Measurements from ENCODE around the gene ERICH4. TPM values are rescaled to one million over a fixed set of nuclear protein-coding genes. Genes with fewer than 3 reads are reported as not detected.

The ERICH4 gene
- total RNA-seq, 1 donor from 2014 or later = not detected

GRCh38 chr19:41476583-41476982, 33.6 kb downstream of the ERICH4 start:
- H3K27me3 Mint-ChIP-seq (ENCODE audit: low read depth) = peaks cover 31% of the 10 kb centered on the region
- no peak for TF ChIP-seq CTCF (IDR thresholded peaks at IDR 0.05)
- H3K9me3 Mint-ChIP-seq (ENCODE audit: low read depth) = no peaks in the 10 kb centered on the region
- no peak overlapping the region for H3K27ac Mint-ChIP-seq (ENCODE audit: unreplicated experiment)
- H3K36me3 Mint-ChIP-seq (ENCODE audit: low read depth) = no peaks in the 10 kb centered on the region
- H3K4me1 Mint-ChIP-seq (ENCODE audit: low read depth) = no peaks in the 10 kb centered on the region
- H3K4me3 Mint-ChIP-seq (ENCODE audit: unreplicated experiment) = no peak overlapping the region
- DNase-seq (ENCODE audit: low spot score) = no peak

DNA sequence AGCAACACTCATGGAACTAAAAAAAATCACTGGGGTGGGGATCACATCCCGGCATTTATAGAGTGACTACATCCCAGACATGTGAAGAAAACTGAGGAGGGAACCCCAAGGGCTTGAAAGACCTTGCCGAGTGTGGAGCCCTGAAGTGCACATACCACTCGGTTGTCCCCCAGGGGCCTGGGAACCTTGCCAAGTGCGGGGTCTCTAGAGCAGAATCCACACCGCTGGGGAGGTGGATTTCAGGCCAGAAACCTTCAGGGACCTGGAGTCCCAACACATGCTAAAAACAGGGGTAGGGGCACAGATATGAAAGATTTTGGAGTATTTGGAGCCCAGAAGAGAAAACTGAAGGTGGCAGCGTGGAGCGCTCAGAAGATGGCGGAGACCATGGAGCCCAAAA, 35.2 kb downstream of the ERICH4 start:
- no peak for DNase-seq (ENCODE audit: low spot score)
- no peaks in the 10 kb centered on the region for H3K9me3 Mint-ChIP-seq (ENCODE audit: low read depth)
- no peaks in the 10 kb centered on the region for H3K36me3 Mint-ChIP-seq (ENCODE audit: low read depth)
- H3K27me3 Mint-ChIP-seq (ENCODE audit: low read depth) = peaks cover 24% of the 10 kb centered on the region
- H3K27ac Mint-ChIP-seq (ENCODE audit: unreplicated experiment) = no peak overlapping the region
- no peak overlapping the region for H3K4me3 Mint-ChIP-seq (ENCODE audit: unreplicated experiment)
- no peak for TF ChIP-seq CTCF (IDR thresholded peaks at IDR 0.05)
- H3K4me1 Mint-ChIP-seq (ENCODE audit: low read depth) = no peaks in the 10 kb centered on the region

DNA sequence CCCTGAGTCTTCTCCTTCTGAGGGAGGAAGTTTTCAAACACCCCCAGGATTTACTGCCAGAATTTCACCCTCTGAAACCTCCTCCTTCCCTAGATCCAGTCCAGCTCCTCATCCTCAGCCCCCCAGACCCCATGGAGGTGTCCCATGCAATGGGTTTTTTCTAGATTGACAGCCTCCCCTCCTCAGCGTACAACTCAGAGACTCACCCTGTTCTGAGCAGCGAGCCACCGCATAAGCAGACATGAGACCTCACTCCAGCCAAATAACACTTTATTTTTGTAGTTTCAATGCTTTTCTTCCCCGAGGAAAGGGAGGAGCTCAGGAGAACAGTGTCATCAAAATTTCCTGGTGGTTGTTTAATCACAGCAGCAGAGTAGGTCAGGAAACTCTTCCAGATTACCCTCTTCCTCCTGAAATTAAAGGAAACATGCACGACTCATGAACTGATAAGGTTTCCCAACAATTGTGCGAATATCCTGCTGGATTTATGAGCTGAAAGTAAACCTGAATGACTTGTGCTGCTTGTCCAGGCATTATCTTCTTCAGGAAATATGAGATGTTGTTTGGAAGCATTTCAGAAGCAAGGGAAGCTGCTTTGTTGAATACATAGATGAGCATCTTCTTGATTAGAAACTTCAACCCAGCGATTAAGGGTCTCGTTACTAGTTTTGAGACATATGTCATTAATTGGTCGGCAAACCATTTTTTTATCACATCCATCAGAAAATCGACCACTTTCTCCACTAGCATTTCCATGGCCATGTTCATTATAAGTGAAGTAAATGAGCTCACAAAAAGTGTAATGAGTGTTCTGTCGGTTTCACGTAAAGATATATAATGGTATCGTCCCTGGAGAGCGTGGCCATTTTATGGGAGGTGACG, 36.2 kb downstream of the ERICH4 start:
- Mint-ChIP-seq H3K4me1 (ENCODE audit: low read depth) (no peaks in the 10 kb centered on the region), H3K9me3 (ENCODE audit: low read depth) (no peaks in the 10 kb centered on the region), H3K27me3 (ENCODE audit: low read depth) (peaks cover 23% of the 10 kb centered on the region), H3K4me3 (ENCODE audit: unreplicated experiment) (no peak overlapping the region), H3K27ac (ENCODE audit: unreplicated experiment) (no peak overlapping the region), H3K36me3 (ENCODE audit: low read depth) (no peaks in the 10 kb centered on the region)
- TF ChIP-seq CTCF (IDR thresholded peaks at IDR 0.05) = no peak
- no peak for DNase-seq (ENCODE audit: low spot score)

DNA sequence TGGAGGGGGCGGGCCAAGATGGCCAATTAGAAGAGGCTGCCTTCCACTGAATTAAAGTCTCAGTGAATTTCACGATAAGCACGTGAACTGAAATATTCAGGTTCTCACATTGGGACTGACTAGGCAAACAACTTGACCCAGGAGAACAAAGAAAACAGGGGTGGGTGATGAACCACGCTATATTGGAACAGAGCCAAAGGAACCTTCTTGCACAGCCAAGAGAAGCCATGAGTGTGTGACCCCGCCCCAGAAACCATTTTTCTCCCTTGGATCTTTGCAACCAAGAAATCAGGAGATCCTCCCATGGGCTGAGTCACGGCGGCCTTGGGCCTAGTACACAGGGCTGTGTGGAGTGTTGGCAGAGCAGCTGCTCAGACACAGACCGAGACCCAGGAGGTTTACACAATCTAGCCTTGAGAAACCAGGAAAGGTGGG, 36.8 kb downstream of the ERICH4 start:
- TF ChIP-seq CTCF (IDR thresholded peaks at IDR 0.05) = no peak
- Mint-ChIP-seq H3K4me3 (ENCODE audit: unreplicated experiment) (no peak overlapping the region), H3K27me3 (ENCODE audit: low read depth) (peaks cover 23% of the 10 kb centered on the region), H3K36me3 (ENCODE audit: low read depth) (no peaks in the 10 kb centered on the region), H3K27ac (ENCODE audit: unreplicated experiment) (no peak overlapping the region), H3K4me1 (ENCODE audit: low read depth) (no peaks in the 10 kb centered on the region), H3K9me3 (ENCODE audit: low read depth) (no peaks in the 10 kb centered on the region)
- DNase-seq (ENCODE audit: low spot score) = no peak

DNA sequence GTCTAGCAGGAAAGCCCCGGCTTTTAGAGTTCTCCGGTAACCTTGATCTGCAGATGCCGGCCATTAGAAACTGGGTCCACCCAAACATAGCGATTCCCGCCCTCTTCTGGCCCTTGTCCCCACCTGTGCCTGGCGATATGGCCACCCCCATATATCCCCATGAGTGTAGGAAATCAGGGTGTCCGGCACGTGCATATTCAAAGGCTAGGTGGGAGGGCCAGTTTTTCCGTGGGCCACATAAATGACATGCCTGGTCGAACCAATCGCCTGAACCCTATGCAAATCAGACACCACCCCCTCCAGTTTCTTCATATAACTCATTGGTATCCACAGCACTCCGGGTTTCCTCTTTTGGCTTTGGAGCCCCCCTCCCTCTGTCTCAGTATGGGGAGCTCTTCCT, 37.4 kb downstream of the ERICH4 start:
- H3K27ac Mint-ChIP-seq (ENCODE audit: unreplicated experiment) = no peak overlapping the region
- no peaks in the 10 kb centered on the region for H3K36me3 Mint-ChIP-seq (ENCODE audit: low read depth)
- peaks cover 23% of the 10 kb centered on the region for H3K27me3 Mint-ChIP-seq (ENCODE audit: low read depth)
- no peak overlapping the region for H3K4me3 Mint-ChIP-seq (ENCODE audit: unreplicated experiment)
- H3K4me1 Mint-ChIP-seq (ENCODE audit: low read depth) = no peaks in the 10 kb centered on the region
- DNase-seq (ENCODE audit: low spot score) = no peak
- H3K9me3 Mint-ChIP-seq (ENCODE audit: low read depth) = no peaks in the 10 kb centered on the region
- no peak for TF ChIP-seq CTCF (IDR thresholded peaks at IDR 0.05)

Measured in chondrocyte (in vitro differentiated cells).